K562 (cell line): ENCODE data around the gene WDCP. TPM values are rescaled to one million over a fixed set of nuclear protein-coding genes. Genes with fewer than 3 reads are reported as not detected.

Experiments
- ARID3B ChIP-seq: fragments of 250-450 bp; sonication (Bioruptor Pico); IDR thresholded peaks from 2 replicates; pipeline ENCODE4 v1.4.0; 2020; ENCODE audit warnings: borderline replicate concordance
- BCL6 ChIP-seq: fragments of 250-450 bp; sonication (Bioruptor Pico); IDR thresholded peaks from 2 replicates; pipeline ENCODE4 v1.4.0; 2020
- EGR1 ChIP-seq: fragments of 450-650 bp; conservative IDR thresholded peaks from 2 replicates; pipeline ENCODE4 v1.6.1; 2017; ENCODE audit warnings: mild to moderate bottlenecking
- ETS1 ChIP-seq: conservative IDR thresholded peaks from 2 replicates; pipeline ENCODE4 v1.6.1; 2011; ENCODE audit warnings: low read depth, mild to moderate bottlenecking, low read length; ENCODE audit not compliant: control insufficient read depth
- ETV6 ChIP-seq, 3 experiments: fragments of 150-350 bp in 1 of 3; sonication (generic) in 1 of 3; formaldehyde crosslinking in 1 of 3; IDR thresholded peaks; 2 replicates each; pipeline versions ENCODE4 v1.6.1 to v1.8.0; 2014 to 2022; ENCODE audit warnings: borderline replicate concordance in 2 of 3, low read depth in 2 of 3, antibody characterized with exemption in 1 of 3, low read length in 1 of 3, mild to moderate bottlenecking in 1 of 3, missing genetic modification reagents in 1 of 3
- FOXM1 ChIP-seq, 2 experiments: fragments of 450-650 bp in 1 of 2; sonication (generic) in 1 of 2; formaldehyde crosslinking in 1 of 2; IDR thresholded peaks; 2 replicates each; pipeline versions ENCODE4 v1.6.1 to v1.9.0; 2017 to 2022; ENCODE audit warnings: low read depth in 2 of 2, mild to moderate bottlenecking in 2 of 2, missing genetic modification reagents in 1 of 2, moderate library complexity in 1 of 2
- FUS ChIP-seq: fragments of 200-400 bp; formaldehyde crosslinking; optimal IDR thresholded peaks from 2 replicates; pipeline ENCODE3; 2017; ENCODE audit warnings: low read depth, low read length
- HBP1 ChIP-seq: fragments of 450-650 bp; formaldehyde crosslinking; IDR thresholded peaks from 2 replicates; pipeline ENCODE4 v1.4.0; 2022; ENCODE audit warnings: missing genetic modification characterization
- HOXB6 ChIP-seq: fragments of 250-450 bp; sonication (Bioruptor Pico); IDR thresholded peaks from 2 replicates; pipeline ENCODE4 v1.5.1; 2022; ENCODE audit warnings: mild to moderate bottlenecking, borderline replicate concordance
- MAZ ChIP-seq, 2 experiments: fragments of 450-650 bp in 1 of 2; sonication (generic) in 1 of 2; formaldehyde crosslinking; IDR thresholded peaks in 1 of 2; conservative IDR thresholded peaks in 1 of 2; 2 replicates each; pipeline versions ENCODE4 v1.4.0 to v1.5.0; 2020; ENCODE audit warnings: mild to moderate bottlenecking in 1 of 2, missing genetic modification reagents in 1 of 2
- MYC ChIP-seq, 2 experiments: fragments of 250-450 bp in 1 of 2; sonication (Bioruptor Pico) in 1 of 2; IDR thresholded peaks; 2 replicates each; pipeline versions ENCODE4 v1.5.1 to v1.6.1; 2012 to 2021; ENCODE audit warnings: low read depth in 2 of 2, borderline replicate concordance in 1 of 2, improper control_type of control experiment in 1 of 2, low read length in 1 of 2, mild to moderate bottlenecking in 1 of 2, moderate library complexity in 1 of 2
- NCOA6 ChIP-seq: fragments of 450-650 bp; IDR thresholded peaks from 2 replicates; pipeline ENCODE4 v1.6.1; 2017; ENCODE audit warnings: mild to moderate bottlenecking
- NFIC ChIP-seq: fragments of 450-650 bp; IDR thresholded peaks from 2 replicates; pipeline ENCODE4 v1.6.1; 2017; ENCODE audit warnings: mild to moderate bottlenecking, inconsistent platforms
- POLR2B ChIP-seq: fragments of 450-650 bp; IDR thresholded peaks from 2 replicates; pipeline ENCODE4 v1.6.1; 2018; ENCODE audit warnings: low read depth; ENCODE audit not compliant: partially characterized antibody
- PRPF4 ChIP-seq: fragments of 200-400 bp; formaldehyde crosslinking; IDR thresholded peaks from one replicate; pipeline ENCODE4 v1.6.1; 2017; ENCODE audit warnings: low read length, low read depth, mild to moderate bottlenecking; ENCODE audit not compliant: insufficient read depth, poor library complexity, severe bottlenecking
- PURB ChIP-seq: sonication (generic); formaldehyde crosslinking; IDR thresholded peaks from 2 replicates; pipeline ENCODE4 v1.9.0; 2021; ENCODE audit warnings: low read depth, mild to moderate bottlenecking, missing genetic modification reagents
- RFX1 ChIP-seq: fragments of 450-650 bp; IDR thresholded peaks from 2 replicates; pipeline ENCODE4 v1.6.1; 2016; ENCODE audit warnings: mild to moderate bottlenecking, moderate library complexity
- SRSF1 ChIP-seq: fragments of 200-400 bp; formaldehyde crosslinking; IDR thresholded peaks from 2 replicates; pipeline ENCODE4 v1.6.1; 2017; ENCODE audit warnings: mild to moderate bottlenecking, low read depth, low read length, moderate library complexity
- YBX1 ChIP-seq: fragments of 450-650 bp; IDR thresholded peaks from 2 replicates; pipeline ENCODE4 v1.7.1; 2016; ENCODE audit warnings: mild to moderate bottlenecking
- ZSCAN32 ChIP-seq: fragments of 450-650 bp; formaldehyde crosslinking; IDR thresholded peaks from 2 replicates; pipeline ENCODE4 v1.4.0; 2020; ENCODE audit warnings: mild to moderate bottlenecking, moderate library complexity
- polyA plus RNA-seq, 8 experiments: library from polyadenylated mRNA; depleted of rRNA in 4 of 8; stranded (reverse) in 5 of 8; unstranded in 3 of 8; fragments of >200 nt; fragmentation: Nextera tagmentation in 2 of 8; fragmentation: Illumina TruSeq in 1 of 8; extraction: Ambion mirVana in 2 of 8; extraction: Trizol in 1 of 8; gene quantifications; 2 replicates each; pipeline versions ENCODE4 v1.2.1 to v1.2.3, GENCODE V29; 2011 to 2014; ENCODE audit warnings: inconsistent platforms in 1 of 8, missing spikeins in 1 of 8
- total RNA-seq, 7 experiments: library from RNA; depleted of rRNA in 6 of 7; stranded (reverse); fragments of >200 nt in 6 of 7; fragmentation: Illumina TruSeq in 2 of 7; extraction: Trizol in 2 of 7; gene quantifications; 2 replicates each; pipeline versions ENCODE4 v1.2.1 to v1.2.3, GENCODE V29; 2011 to 2021; ENCODE audit warnings: low replicate concordance in 1 of 7
- TF ChIP-seq, protein P1 (sequence below): IDR thresholded peaks from 2 replicates; pipeline ENCODE4 v1.6.1; 2011; ENCODE audit not compliant: insufficient read length; ENCODE audit errors: extremely low read depth

Gene WDCP
- total and polyA plus RNA-seq, 9 of the 15 experiments (the other 6 are each of a cell fraction or from before 2014, with no cell fraction given): 10.1 to 41.4 (median 21.8) TPM

DNA sequence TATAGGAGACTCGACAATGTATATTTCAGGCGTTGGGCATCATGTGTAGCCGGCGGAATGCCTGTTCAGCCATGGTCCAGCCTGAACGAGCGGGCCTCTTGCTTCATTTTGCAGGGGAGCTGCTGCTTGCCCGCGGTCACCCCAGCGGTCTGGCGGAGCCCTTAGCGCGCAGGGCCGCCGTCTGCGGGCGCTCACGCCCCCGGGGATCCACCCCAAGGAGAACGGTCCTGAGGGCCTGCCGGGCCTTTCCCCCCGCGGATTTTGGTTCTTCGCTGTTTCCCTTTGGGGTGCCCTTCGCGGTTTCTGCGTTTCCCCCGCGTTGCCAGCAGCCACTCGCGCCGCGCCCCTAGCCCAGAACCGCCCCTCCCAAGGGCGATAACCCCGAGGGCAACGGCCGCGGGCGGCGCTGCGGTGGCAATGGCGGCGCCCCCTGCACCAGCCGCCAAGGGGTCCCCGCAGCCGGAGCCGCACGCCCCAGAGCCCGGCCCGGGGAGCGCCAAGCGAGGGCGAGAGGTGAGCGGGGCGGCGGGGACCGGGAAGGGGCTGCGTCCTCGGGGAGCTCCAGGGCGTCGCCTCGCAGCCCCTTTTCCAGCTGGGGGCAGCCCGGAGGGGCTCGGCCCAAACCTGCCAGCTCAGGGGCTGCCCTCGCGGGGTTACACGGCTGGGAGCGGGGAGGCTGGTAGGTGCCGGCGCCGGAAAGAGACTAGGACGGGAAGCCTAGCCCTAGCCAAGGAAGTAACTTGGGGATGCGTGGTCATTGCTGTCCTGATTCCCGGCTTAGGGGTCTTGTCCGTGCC, 37.3 kb downstream of the WDCP start, which contains the start of gene MFSD2B (continued):
- TF ChIP-seq SRSF1 (no peak), NCOA6 (no peak), ETV6 (IDR thresholded peaks at IDR 0.05; ENCODE audit: borderline replicate concordance in 1 of 2, low read depth in 2 of 2, low read length in 1 of 2) (no peak), ETV6 (CRISPR knock-in tag; IDR thresholded peaks at IDR 0.05; ENCODE audit: borderline replicate concordance) (no peak), PURB (CRISPR knock-in tag) (no peak), ETS1 (no peak), POLR2B (no peak), FOXM1 (IDR thresholded peaks at IDR 0.05; ENCODE audit: low read depth) (no peak), FOXM1 (CRISPR knock-in tag; IDR thresholded peaks at IDR 0.05; ENCODE audit: low read depth) (0 out of 2 replicates have a peak, but pooled peaks have one; percentile 40), EGR1 (peak; percentile 41), MAZ (CRISPR knock-in tag; conservative IDR thresholded peaks at IDR 0.05 in 1 of 2, IDR thresholded peaks at IDR 0.05 in 1 of 2) (peak; percentile 25 to 85), BCL6 (CRISPR knock-in tag) (peak; percentile 9; the same call in 1 of the 2 replicates), FUS (peak; percentile 59), HBP1 (0 out of 2 replicates have a peak, but pooled peaks have one; percentile 73), ZSCAN32 (CRISPR knock-in tag) (0 out of 2 replicates have a peak, but pooled peaks have one; percentile 4), HOXB6 (CRISPR knock-in tag) (no peak), MYC (IDR thresholded peaks at IDR 0.05; ENCODE audit: low read depth, low read length) (peak; percentile 34; the same call in 1 of the 2 replicates), MYC (CRISPR knock-in tag; IDR thresholded peaks at IDR 0.05; ENCODE audit: borderline replicate concordance, low read depth) (0 out of 2 replicates have a peak, but pooled peaks have one; percentile 43), NFIC (0 out of 2 replicates have a peak, but pooled peaks have one; percentile 14), ARID3B (CRISPR knock-in tag) (0 out of 2 replicates have a peak, but pooled peaks have one; percentile 32), PRPF4 (no peak), YBX1 (no peak), RFX1 (no peak)
- TF ChIP-seq, protein P1, sequence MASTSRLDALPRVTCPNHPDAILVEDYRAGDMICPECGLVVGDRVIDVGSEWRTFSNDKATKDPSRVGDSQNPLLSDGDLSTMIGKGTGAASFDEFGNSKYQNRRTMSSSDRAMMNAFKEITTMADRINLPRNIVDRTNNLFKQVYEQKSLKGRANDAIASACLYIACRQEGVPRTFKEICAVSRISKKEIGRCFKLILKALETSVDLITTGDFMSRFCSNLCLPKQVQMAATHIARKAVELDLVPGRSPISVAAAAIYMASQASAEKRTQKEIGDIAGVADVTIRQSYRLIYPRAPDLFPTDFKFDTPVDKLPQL: no peak
